CD4-positive, alpha-beta T cell treated with Interleukin-2 at 100 ng/mL for 4 hours (primary cell): ENCODE results near the gene CTPS2.
"Not testable (repeated sequence)": the region's sequence is repeated elsewhere in the genome, so short reads cannot be mapped to it uniquely, and the experiment has no call there.

ENCODE experiments used
- DNase-seq: peaks from one replicate; pipeline ENCODE4 v3.0.0-alpha.2; 2020; ENCODE audit warnings: low spot score

CTPS2 gene

DNA sequence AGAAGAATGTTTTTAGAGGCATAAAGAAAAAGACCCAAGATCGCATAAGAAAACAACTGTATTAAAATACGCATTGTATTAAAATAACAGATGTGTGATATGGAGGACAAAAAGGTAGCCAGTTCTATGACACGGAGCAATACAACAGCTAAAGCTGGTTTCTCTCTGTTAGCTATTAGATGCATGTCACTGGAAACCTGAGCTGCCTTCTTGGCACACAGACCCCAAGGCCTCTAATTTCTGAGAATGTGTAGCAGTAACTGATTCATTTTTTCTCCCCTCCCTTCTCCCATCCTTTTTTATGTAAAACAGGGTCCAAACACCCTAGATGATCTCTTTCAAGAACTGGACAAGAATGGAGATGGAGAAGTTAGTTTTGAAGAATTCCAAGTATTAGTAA lies 58.4 kb downstream of the CTPS2 start:
- DNase-seq, result no peak

DNA sequence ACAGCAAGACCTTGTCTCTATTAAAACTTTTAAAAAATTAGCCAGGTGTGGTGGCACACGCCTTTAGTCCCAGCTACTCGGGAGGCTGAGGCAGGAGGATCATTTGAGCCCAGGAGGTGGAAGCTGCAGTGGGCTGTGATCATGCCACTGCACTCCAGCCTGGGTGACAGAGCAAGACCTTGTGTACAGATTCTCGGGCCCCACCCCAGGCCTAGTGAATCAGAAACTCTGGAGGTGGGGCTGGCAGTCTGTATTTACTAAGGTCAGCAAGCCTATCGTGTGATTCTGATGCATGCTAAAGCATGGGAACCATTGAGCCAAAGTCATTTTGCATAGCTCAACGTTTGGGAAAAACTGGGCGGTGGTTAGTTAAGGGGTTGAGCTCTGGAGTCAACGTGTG lies 59.0 kb downstream of the CTPS2 start:
- no peak for DNase-seq

DNA sequence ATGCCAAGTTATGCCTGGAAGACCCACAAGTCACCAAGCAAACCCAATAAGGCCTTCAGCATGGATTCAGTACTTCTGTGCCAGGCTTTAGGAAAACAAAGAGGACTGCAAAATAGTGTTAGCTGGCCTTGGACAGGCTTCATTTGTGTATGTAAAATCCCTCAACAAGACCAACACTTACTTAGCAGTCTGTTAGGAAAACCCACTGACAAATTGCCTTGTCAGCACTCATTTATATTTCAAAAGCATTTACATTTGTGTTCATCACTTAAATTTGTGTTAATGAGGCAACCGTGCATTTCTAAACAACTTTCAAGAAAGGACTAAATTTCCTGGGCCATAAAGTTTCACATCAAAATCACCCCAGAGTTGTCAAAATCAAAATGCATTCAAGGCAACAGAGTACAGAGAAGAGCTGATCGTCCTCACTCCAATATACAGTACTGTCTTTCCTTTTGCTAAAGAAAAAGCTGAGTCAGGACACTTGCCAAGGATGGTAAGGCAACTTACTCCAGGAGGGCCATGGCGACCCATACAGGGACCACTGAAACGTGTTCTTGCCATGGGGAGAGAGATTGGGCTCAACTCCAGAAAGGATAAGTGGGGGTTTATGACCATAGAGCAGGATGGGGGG lies 61.0 kb downstream of the CTPS2 start:
- DNase-seq, result no peak

DNA sequence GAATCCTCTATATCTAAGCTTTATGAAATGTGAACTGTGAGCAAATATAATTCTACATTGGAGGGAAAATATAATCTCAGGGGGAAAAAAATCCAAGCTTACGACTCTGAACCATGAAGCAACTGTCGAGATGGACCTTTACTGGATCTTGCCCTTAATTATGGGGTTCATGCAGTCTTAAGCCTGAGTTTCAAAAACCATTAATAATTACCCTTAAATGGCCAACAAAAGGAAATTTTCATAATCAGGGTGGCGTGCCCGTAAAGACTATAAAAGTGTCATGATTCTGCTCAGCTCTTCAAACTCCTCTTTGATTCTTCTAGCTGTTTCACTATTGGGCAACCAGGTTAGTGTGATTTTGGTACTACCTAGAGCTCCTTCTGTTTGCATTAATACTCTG lies 62.6 kb downstream of the CTPS2 start, which contains the start of gene S100G:
Gene S100G, plus strand, starts transcription at position 301 of the 400 bp plus-strand sequence. CDS start 849 bp downstream, outside the sequence.
- no peak for DNase-seq

DNA sequence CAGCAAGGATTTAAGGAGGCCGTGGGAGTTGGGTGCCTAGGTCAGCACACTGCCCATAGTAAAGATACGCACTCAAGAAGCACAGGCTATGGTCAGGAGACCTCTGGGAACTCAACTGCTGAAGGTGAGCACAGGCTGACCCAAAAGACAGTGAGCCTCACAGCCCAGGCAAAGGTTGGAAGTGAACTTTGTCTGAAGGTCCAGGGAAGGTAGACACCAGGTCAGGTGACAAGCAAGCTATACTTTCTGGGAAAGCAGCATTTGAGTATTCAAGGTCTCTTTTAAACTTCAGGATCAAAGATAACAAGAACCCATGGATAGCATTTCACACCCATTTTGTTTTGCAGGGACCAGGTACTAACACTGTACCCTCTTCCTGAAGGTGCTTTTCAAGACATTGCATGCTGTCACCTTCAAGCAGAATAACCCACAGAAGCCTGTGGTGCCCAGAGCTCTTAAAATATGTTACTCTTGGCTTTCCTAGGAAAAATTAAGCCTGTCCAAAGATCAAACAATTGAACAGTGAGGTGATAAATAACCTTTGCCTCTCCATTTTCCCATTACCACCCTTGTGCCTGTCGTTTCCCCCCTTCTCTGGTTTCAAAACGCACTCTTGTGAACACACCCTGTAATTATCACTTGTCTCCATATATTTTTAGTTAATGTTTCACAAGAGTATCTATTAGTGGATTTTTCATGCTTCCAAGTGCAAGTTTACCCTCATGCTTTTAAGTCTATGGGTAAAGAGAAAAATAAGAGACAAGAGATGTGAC lies 65.9 kb downstream of the CTPS2 start:
- no peak for DNase-seq

DNA sequence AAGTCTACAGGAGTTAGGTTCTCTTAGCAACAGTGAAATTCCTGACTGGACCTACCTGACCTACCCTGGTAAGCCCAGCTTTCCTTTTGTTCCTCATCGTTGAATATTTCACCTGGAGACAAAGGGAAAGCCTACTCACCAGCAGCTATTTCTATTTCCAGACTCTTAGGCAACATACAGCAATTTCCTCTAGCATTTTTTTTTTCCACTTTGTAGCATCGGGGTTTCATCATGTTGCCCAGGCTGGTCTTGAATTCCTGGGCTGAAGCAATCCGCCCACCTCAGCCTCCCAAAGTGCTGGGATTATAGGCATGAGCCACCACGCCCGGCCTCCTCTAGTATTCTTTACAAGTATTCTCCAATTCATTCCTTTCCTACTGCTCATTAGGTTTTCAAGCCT lies 69.3 kb downstream of the CTPS2 start:
- DNase-seq, result no peak

DNA sequence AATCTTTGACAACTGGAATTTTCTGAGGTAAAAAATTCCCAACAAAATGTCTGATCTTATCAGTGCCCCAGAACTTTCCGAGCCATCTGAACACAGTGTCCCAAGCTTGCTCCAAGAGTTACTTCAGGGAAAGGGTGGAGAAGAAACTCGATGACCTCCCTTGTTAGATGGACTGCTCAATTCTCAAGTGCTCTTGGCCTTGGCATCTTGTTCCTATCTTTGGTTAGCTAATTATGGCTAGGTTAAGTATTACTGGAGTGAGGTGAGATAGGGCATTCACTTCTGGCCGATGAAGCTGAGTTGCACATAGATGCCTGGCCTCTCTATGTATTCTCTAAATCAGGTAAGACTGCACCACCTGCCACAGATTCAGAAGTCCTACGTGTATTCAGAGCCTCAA lies 71.6 kb downstream of the CTPS2 start:
- DNase-seq, result no peak

DNA sequence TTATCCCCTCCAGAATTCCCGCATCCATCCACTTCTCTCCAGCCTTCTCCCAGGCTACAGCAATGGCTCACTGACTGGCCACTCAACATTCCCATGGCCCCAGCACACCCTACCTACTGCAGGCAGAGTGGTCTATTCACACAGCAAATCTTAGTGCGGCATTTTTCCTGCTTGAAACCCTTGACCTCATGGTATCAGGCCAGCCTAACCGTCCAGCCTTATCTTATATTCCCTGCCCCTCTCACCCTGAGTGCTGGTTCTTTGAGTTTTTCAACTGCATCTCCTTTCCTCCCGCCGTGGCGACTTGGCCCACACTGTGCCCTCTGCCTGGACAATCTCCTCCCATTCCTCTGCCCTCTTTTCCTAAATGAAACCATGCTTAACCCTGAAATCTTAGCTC lies 72.5 kb downstream of the CTPS2 start:
- no peak for DNase-seq

DNA sequence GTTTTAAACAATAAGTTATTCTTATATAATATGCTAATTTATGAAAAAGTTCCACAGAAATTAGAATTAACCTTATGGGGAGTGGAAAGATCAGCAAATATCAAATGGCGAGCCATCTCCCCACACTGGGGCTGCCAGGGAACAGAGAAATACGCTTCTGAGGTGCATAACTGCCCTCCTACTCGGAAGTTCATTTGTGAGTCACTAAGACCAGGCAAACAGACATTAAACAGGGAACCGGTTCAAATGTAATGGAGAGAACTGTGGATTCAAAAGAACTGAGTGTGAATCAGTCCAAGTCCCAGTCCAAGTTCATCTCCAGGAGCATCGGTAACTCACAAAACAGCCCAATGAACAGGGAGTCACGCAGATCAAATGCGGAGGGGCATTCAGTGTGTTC lies 73.9 kb downstream of the CTPS2 start:
- no peak for DNase-seq

DNA sequence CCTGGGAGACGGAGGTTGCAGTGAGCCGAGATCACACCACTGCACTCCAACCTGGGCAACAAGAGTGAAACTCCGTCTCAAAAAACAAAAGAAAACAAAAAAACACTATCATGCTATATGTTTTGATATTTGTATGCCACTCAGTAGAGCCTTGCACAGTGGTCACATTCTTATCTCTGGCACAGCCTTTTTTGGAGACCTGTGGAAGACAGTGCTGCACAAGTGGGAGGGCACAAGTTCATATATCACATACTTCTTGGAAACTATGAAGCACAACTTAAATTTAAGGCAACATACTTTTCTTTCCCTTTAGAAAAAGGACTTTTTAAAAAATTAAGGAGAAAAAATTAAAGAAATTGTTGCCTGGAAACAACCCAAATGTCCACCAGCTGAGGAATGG lies 76.9 kb downstream of the CTPS2 start:
- no peak for DNase-seq

DNA sequence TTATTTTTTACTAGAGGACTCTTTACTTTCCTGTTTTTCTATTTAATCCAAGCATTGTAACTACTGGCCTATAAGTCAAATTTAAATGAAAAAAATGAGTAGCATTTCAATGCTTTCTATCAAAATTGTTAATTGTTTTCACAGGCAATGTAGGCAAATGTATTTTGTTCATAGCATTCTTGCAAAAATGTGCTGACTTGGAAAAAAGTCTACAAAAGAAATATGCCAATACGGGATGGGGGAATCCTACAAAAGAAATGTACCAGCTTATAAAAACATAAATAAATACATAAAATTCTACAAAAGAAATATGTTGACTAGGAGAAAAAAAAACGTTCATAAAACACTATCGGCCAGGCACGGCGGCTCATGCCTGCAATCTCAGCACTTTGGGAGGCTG lies 77.4 kb downstream of the CTPS2 start:
- DNase-seq, result no peak

DNA sequence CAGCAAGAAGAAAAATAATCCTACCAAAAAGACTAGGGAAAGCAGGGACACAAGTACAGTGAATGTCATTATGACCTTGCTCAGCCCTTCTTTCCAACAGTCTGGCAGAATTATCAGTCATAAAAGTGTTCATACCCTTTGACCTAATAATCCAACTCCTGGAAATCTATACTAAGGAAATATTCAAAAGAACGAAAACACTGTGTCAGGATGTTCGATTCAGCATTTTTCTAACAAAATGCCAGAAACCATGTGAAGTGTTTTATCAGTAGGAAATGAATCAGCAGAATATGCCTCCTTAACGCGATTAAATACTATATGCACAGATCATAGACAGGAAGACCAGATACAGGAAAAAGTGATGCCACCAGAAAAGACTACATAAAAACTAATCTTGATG lies 78.7 kb downstream of the CTPS2 start:
- no peak for DNase-seq

DNA sequence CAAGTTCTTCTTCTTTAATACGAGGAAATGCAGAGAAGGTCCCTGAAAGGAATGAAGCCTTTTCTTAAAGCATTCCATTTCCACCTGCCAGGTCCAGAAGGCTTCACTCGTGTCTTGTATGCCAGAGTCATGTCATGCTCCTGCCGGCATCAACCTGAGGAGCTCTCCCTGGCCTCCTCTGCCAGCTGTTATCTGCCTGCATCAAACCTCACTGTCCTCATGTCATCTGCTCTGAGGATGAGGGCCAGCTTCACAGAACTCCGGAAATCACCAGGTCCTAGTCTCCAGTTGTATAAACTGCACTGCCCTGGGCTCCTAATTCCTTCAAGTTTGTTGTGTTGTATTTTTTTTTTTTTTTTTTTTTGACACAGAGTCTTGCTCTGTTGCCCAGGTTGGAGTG lies 82.6 kb downstream of the CTPS2 start:
- no peak for DNase-seq

DNA sequence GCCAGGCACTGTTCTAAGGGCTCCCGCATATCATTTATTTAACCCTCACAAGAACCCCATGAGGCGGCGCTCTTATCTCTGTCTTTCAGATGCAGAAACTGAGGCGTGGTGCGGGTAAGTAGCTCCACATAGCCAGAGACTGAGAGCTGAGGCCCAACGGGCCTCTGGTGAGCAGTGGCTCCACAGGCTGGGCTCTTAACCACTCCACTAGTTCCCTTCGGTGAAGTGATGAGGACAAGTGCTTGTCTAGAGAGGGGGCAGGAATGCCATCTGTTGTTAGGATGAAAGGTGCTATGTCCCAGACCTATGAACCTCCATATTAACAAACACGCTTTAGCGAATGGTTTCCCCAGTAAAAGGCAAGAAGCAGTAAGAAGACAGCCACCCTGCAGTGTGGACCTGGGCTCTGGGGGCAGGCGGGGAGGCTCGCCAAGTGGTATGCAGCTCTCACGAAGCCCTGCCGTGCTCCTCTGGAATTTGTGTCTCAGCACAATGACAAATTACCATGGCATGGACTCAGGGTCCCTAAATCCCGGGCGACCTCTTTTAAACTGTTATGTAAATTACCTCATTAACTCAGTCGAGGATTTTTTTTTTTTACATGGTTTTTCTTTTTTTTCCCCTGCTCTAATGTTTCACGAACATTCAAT lies 83.4 kb downstream of the CTPS2 start:
- no peak for DNase-seq

DNA sequence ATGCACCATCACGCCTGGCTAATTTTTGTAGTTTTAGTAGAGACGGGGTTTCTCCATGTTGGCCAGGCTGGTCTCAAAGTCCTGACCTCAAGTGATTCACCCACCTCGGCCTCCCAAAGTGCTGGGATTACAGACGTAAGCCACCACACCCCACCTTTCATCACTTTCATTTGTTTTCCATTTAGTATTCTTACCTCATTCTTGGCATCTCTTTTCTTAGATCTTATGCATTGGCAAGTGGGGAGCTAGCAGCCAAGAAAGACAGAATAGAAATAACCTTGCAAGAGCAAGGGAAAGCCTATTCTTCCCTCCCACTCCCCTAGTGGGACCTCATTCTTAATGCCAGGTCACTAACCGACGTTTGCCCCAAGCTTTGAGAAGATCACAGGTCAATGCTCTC lies 84.0 kb downstream of the CTPS2 start:
- not testable (repeated sequence) for DNase-seq

DNA sequence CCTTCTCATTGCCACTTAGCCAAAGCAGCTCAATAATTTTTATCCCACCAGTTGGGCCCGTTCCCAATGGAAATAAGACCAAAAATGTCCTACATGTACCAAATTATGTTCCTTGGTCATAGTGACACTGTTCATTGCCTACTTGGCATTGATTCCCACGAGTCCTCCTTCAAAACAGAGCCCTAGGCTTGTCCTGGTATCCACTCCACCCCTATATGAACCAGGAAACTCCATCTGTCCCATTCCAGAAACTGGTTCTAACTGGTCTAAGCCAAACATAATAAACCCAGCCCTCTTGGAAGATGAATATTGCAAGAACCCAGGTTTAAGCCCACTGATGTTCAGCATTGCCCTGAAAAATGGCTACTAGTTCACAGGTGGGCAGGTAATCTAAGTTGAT lies 93.4 kb downstream of the CTPS2 start:
- DNase-seq, result no peak

DNA sequence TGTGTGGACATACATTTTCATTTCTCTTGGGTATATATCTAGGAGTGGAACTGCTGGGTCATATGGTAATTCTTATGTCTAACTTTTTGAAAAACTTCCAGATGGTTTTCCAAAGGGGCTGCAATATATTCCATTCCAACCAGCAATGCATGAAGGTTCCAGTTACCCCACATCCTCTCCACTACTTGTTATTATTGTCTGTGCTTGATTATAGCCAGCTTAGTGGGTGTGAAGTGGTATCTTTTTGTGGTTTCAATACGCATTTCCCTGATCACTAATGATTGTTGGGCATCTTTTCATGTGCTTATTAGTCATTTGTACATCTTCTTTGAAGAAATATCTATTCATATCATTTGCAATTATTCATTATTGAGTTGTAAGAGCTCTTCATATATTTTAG lies 94.0 kb downstream of the CTPS2 start:
- DNase-seq, result no peak

DNA sequence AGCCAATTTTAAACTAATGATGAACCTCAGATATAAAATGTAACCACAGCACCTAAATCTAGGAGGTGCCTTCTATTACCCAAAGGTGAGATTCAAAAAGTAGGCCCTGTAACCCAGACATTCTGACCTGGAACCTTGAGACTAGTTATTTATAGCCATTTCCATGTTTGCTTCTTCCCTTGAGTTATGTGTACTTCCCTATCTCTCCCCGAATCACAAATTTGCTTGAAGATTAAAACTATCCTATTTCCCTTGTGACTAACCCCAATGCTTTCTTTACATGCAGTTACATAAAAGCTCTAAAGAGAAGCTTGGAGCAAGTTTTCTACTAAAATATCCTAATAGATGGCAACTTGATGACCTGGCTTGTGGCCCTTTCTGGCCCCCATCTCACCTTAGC lies 95.1 kb downstream of the CTPS2 start:
- DNase-seq, result no peak

DNA sequence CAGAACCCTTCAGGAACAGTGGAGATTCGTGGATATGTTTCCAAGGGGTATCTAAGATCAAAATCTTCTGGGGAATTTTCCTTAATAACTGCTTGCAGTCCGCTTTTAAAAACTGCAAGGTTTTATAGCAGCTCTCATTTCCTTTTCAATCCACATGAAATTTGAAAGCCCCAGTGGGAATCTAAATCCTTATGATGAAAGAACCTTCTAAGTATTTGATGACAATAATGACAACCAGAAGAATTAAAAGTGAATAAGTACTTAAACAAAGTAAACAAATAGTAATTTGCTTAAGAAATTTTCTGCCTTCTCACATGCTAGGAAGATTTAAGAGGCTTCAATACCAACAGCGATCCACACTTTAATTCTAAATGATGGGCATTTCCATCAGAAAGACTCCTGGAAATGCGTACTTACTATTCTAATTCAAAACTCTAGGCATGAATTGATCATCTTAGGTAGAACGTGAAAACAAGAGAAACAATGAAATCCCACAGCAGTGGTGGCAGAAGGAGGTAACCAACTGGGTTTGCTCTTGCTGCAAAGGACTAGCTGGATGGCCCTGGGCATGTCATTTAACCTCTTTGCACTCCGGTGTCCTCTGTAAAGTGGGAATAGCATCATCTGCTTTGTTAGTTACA lies 100.1 kb downstream of the CTPS2 start:
- no peak for DNase-seq

DNA sequence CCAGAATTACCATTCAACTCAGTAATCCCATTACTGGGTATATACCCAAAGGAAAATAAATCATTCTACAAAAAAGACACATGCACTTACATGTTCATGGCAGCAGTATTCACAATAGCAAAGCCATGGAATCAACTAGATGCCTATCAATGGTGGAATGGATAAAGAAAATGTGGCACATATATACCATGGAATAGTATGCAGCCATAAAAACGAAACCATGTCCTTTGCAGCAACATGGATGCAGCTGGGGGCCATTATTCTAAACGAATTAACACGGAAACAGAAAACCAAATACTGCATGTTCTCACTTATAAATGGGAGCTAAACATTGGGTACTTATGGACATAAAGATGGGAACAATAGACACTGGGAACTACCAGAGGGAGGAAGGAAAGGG lies 101.8 kb downstream of the CTPS2 start:
- not testable (repeated sequence) for DNase-seq

DNA sequence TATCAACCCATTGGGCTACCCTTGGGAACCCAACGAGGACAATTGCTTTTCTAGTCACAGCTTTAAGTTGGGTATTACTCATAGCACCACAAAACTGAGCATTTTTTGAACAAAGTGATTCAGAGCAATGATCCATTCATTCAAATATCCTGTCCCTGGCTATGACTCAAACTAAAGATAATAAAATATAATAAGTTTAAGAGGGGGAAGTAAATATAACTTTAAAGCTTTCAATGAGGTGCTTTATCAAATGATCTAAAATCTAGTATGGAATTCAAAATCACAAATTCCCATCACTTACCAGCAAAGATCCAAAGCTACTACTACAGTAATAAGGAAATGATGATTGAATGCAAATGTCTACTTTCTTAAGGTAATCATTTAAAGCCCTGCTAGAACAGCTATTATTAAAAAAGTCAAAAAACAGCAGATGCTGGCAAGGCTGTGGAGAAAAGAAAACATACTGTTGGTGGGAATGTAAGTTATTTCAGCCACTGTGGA lies 102.3 kb downstream of the CTPS2 start:
- no peak for DNase-seq

DNA sequence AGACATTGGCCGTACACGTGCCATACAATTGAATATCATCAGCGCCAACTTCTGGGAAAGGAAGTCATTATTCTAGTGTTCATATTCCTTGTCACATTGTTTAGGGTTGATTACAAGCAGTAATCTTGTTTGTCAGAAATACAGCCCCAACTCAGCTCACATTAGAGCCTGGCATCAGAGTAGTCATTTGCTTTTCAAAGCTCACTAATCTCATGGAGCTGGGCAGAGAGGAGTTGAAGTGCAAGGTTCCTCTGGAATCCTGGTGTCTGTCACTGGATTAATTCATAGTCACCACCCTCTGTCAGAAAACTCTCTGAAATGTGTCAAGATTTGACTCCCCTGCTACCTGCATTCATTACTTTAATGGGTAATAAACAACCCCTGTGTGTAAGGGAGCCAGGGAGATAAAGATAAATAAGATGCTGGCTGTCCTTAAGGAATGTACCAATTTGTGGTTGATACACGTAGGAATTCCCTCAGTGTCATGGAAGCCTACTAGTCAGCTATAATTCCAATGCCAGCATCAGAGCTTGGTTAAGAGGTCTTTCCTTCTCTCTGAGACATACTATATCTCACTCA lies 106.2 kb downstream of the CTPS2 start:
- DNase-seq, result no peak
